ENCODE results near the gene TXNDC17. TPM values are rescaled to one million over a fixed set of nuclear protein-coding genes. Genes with fewer than 3 reads are reported as not detected.

Gene TXNDC17
- total and polyA plus RNA-seq, 2 of the 13 experiments (the other 11 are each of a cell fraction or from before 2014, with no cell fraction given) = 188 to 266 TPM

- Histone ChIP-seq H3K4me2 (ENCODE audit: low read depth, low read length) (no peak overlapping the region), H3K27ac (ENCODE audit: extremely low read length, insufficient read depth, low read length) (no peak overlapping the region), H3K4me1 (ENCODE audit: insufficient read depth, low read length) (peaks cover 13% of the 10 kb centered on the region), H3K4me3 (replicated peaks in 1 of 3; ENCODE audit: insufficient read depth in 1 of 3, low read depth in 2 of 3, low read length in 3 of 3) (no peak overlapping the region), H3K79me2 (ENCODE audit: insufficient read depth, low read length) (peaks cover 21% of the 10 kb centered on the region), H4K20me1 (ENCODE audit: insufficient read depth, low read length) (no peaks in the 10 kb centered on the region), H3K36me3 (replicated peaks in 1 of 2; ENCODE audit: control insufficient read depth in 1 of 2, insufficient read depth in 2 of 2, low read length in 2 of 2) (peaks cover 2 to 21% of the 10 kb centered on the region in 2 experiments; a peak in 4 of 5 replicates), H3K9ac (ENCODE audit: insufficient read depth, low read depth, low read length) (no peak overlapping the region), H2AFZ (ENCODE audit: low read length) (no peak overlapping the region), H3K27me3 (ENCODE audit: control insufficient read depth in 1 of 2, insufficient read depth in 2 of 2, low read length in 2 of 2) (no peaks in the 10 kb centered on the region), H3K9me3 (ENCODE audit: low read length) (no peaks in the 10 kb centered on the region)
- no peak for TF ChIP-seq ZNF556 (CRISPR knock-in tag; IDR thresholded peaks at IDR 0.05; ENCODE audit: borderline replicate concordance)
- no peak for TF ChIP-seq HMGXB4 (CRISPR knock-in tag; IDR thresholded peaks at IDR 0.05; ENCODE audit: borderline replicate concordance in 1 of 2, low read depth in 1 of 2)
- no peak for TF ChIP-seq FOXK1 (CRISPR knock-in tag; IDR thresholded peaks at IDR 0.05; ENCODE audit: borderline replicate concordance, low read depth)
- TF ChIP-seq ZNF335 (CRISPR knock-in tag; IDR thresholded peaks at IDR 0.05) = no peak
- TF ChIP-seq CEBPZ (IDR thresholded peaks at IDR 0.05; ENCODE audit: low read length) = no peak
- intact Hi-C loops (cut with micrococcal nuclease; ENCODE audit: unreplicated experiment) (no loop called here), in situ Hi-C loops (cut with HindIII; ENCODE audit: extremely low pct_ligation_motif_present, low pct_unique_long_range_greater_than_20kb) (no loop called here)
- POLR2A ChIA-PET = no interaction called here
- no peak for DNase-seq (ENCODE audit: low spot score)
- no TSS peak for BruUV-seq (replicated peaks)
- ATAC-seq = no peak
- FAIRE-seq = no peak
- CTCF ChIA-PET (ENCODE audit: low intra/inter-chr PET ratio, low total read pairs) = no interaction called here
- whole genome bisulfite sequencing (ENCODE audit: low lambda C conversion rate) = 100% methylated on average over 2 of the region's 2 CpGs
Observed at GRCh38 chr17:6636105-6636504, 4.8 kb upstream of the TXNDC17 start.

All from HepG2 (cell line).